ENCODE results near the gene CPNE4.

DNA sequence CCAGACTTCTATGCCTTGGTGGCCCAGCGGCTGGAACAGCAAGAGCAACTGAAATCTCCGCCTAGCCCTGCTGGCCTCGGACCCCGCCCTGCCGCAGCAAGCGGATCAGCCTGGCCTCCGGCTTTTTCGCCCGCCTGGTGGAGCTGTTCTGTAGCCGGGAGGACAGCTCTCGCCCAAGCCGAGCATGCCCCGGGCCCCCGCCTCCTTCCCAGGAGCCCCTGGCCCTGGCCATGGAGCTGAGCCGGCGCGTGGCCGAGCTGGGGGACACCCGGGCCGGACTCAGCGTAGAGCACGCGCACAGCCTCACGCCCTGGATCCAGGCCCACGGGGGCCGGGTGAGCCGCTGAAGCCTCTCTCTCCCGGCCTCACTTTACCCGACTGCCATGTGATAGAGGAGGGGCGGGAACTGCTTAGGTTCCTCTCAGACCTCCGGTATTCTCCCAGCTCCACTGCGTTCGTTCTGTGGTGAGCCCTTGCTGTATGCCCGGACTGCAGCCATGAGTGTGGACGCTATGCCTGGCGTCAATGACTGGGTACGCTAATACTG lies 507.9 kb downstream of the CPNE4 start:
- TF ChIP-seq, protein P1, sequence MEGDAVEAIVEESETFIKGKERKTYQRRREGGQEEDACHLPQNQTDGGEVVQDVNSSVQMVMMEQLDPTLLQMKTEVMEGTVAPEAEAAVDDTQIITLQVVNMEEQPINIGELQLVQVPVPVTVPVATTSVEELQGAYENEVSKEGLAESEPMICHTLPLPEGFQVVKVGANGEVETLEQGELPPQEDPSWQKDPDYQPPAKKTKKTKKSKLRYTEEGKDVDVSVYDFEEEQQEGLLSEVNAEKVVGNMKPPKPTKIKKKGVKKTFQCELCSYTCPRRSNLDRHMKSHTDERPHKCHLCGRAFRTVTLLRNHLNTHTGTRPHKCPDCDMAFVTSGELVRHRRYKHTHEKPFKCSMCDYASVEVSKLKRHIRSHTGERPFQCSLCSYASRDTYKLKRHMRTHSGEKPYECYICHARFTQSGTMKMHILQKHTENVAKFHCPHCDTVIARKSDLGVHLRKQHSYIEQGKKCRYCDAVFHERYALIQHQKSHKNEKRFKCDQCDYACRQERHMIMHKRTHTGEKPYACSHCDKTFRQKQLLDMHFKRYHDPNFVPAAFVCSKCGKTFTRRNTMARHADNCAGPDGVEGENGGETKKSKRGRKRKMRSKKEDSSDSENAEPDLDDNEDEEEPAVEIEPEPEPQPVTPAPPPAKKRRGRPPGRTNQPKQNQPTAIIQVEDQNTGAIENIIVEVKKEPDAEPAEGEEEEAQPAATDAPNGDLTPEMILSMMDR (IDR thresholded peaks at IDR 0.05 in 4 of 5, conservative IDR thresholded peaks at IDR 0.05 in 1 of 5), result peak in 1 of 5 experiments; percentile 7
- no peak for TF ChIP-seq POLR2A (IDR thresholded peaks at IDR 0.05)
